ENCODE measurements around the gene CERS5.

DNA sequence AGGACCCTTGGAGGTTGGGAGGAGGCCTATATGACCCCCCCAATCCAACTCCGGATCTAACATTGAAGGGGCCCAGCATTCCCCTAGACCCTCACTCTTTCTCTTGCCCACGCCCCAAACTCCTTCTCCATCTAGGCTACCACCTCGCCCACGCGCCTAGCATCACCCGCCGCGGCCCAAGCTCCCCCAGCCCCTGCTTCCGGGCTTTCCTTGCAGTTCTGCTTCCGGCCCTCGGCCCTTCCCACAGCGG lies 445 bp downstream of the CERS5 start:
- TF ChIP-seq, protein P1, sequence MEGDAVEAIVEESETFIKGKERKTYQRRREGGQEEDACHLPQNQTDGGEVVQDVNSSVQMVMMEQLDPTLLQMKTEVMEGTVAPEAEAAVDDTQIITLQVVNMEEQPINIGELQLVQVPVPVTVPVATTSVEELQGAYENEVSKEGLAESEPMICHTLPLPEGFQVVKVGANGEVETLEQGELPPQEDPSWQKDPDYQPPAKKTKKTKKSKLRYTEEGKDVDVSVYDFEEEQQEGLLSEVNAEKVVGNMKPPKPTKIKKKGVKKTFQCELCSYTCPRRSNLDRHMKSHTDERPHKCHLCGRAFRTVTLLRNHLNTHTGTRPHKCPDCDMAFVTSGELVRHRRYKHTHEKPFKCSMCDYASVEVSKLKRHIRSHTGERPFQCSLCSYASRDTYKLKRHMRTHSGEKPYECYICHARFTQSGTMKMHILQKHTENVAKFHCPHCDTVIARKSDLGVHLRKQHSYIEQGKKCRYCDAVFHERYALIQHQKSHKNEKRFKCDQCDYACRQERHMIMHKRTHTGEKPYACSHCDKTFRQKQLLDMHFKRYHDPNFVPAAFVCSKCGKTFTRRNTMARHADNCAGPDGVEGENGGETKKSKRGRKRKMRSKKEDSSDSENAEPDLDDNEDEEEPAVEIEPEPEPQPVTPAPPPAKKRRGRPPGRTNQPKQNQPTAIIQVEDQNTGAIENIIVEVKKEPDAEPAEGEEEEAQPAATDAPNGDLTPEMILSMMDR (IDR thresholded peaks at IDR 0.05; ENCODE audit: low read depth, low read length) = no peak
- TF ChIP-seq EZH2phosphoT487 (IDR thresholded peaks at IDR 0.05; ENCODE audit: low read depth) = no peak

All from OCI-LY3 (cell line).